Mammary epithelial cell (primary cell): ENCODE measurements around the gene CENPO.

ENCODE experiments used
- EZH2 ChIP-seq: IDR thresholded peaks from 2 replicates; pipeline ENCODE4 v1.6.1; 2012; ENCODE audit warnings: low read length, inconsistent platforms, borderline replicate concordance
- TF ChIP-seq, protein P1 (sequence below), 2 donors: IDR thresholded peaks in 1 of 2; conservative IDR thresholded peaks in 1 of 2; 2 replicates each; pipeline ENCODE4 v1.5.1; 2011 to 2012; ENCODE audit warnings: inconsistent platforms in 2 of 2, low read length in 2 of 2, mild to moderate bottlenecking in 2 of 2, control low read depth in 1 of 2, low read depth in 1 of 2; ENCODE audit not compliant: insufficient read depth in 1 of 2; ENCODE audit errors: extremely low read depth in 1 of 2

DNA sequence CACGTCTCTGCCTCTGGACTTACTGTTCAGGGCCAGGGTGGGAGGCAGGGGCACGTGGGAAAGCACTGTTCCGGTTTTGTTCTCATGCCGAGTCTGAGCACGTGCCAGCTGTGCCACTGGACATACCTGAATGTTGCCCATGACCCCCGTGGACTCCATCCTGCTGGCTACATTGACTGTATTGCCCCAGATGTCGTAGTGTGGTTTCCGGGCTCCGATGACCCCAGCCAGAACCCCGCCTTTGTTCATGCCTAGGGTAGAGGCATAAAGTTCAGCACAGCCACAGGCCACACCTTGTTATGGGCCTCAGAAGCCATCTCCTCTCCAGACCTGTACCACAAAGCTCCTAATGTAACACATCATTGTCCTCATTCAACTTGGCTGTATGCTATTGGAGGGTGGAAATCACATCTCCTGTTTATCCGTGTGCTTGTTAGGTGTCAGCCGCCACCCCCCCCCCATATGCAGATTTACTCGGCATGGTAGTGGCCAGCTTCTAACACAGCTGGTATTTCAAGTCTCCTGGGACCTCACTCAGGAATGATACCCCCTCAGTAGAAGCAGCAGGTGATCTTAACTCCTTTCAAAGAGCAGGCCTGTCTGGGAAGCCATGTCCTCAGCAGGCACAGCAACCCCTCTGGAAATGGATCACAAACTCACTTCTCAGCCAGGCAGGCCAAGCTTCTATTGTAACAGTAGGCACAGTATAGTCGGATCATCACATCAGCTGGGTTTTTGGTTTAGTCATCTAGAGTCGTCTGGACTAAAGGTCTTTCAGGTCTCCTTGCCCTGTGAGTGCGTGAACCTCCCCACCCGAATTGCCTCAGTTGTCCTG lies 27.6 kb downstream of the CENPO start:
- TF ChIP-seq, protein P1, sequence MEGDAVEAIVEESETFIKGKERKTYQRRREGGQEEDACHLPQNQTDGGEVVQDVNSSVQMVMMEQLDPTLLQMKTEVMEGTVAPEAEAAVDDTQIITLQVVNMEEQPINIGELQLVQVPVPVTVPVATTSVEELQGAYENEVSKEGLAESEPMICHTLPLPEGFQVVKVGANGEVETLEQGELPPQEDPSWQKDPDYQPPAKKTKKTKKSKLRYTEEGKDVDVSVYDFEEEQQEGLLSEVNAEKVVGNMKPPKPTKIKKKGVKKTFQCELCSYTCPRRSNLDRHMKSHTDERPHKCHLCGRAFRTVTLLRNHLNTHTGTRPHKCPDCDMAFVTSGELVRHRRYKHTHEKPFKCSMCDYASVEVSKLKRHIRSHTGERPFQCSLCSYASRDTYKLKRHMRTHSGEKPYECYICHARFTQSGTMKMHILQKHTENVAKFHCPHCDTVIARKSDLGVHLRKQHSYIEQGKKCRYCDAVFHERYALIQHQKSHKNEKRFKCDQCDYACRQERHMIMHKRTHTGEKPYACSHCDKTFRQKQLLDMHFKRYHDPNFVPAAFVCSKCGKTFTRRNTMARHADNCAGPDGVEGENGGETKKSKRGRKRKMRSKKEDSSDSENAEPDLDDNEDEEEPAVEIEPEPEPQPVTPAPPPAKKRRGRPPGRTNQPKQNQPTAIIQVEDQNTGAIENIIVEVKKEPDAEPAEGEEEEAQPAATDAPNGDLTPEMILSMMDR (conservative IDR thresholded peaks at IDR 0.05 in 1 of 2, IDR thresholded peaks at IDR 0.05 in 1 of 2; ENCODE audit: extremely low read depth in 1 of 2, insufficient read depth in 1 of 2, low read depth in 1 of 2, low read length in 2 of 2), result no peak
- no peak for TF ChIP-seq EZH2
